GM12878 (cell line): ENCODE measurements around the gene CDC42EP3. TPM values are rescaled to one million over a fixed set of nuclear protein-coding genes. Genes with fewer than 3 reads are reported as not detected.
A peak's percentile ranks its signal among the peaks of the same experiment; 100 is the strongest.

Source experiments
- CEBPB ChIP-seq, 2 experiments: fragments of 150-350 bp in 1 of 2; IDR thresholded peaks; 2 replicates each; pipeline ENCODE4 v1.6.1; 2012 to 2014; ENCODE audit warnings: low read depth in 2 of 2, low read length in 2 of 2, borderline replicate concordance in 1 of 2, inconsistent platforms in 1 of 2
- DPF2 ChIP-seq: fragments of 450-650 bp; IDR thresholded peaks from 2 replicates; pipeline ENCODE4 v1.6.1; 2017; ENCODE audit warnings: mild to moderate bottlenecking
- EGR1 ChIP-seq, 2 experiments: IDR thresholded peaks; 1 replicate in 1 of 2; 2 replicates in 1 of 2; pipeline ENCODE4 v1.6.1; 2011 to 2012; ENCODE audit warnings: low read depth in 2 of 2, low read length in 2 of 2, borderline replicate concordance in 1 of 2, mild to moderate bottlenecking in 1 of 2, moderate library complexity in 1 of 2
- EZH2 ChIP-seq: IDR thresholded peaks from 2 replicates; pipeline ENCODE4 v1.6.1; 2012; ENCODE audit warnings: low read depth, mild to moderate bottlenecking, control low read depth, inconsistent platforms, low read length, borderline replicate concordance; ENCODE audit not compliant: control insufficient read depth
- FOXK2 ChIP-seq: fragments of 450-650 bp; IDR thresholded peaks from 2 replicates; pipeline ENCODE4 v1.6.1; 2017; ENCODE audit warnings: mild to moderate bottlenecking, moderate library complexity
- HDAC2 ChIP-seq: fragments of 200-600 bp; sonication (generic); IDR thresholded peaks from 2 replicates; pipeline ENCODE4 v1.6.1; 2017
- MXI1 ChIP-seq: fragments of 150-350 bp; IDR thresholded peaks from 2 replicates; pipeline ENCODE4 v1.6.1; 2011; ENCODE audit warnings: low read depth, mild to moderate bottlenecking, inconsistent platforms, low read length, improper control_type of control experiment
- NFYA ChIP-seq: IDR thresholded peaks from 2 replicates; pipeline ENCODE4 v1.6.1; 2011; ENCODE audit warnings: low read depth, mild to moderate bottlenecking, low read length, improper control_type of control experiment, borderline replicate concordance
- PKNOX1 ChIP-seq: fragments of 450-650 bp; IDR thresholded peaks from 2 replicates; pipeline ENCODE4 v1.6.1; 2016; ENCODE audit warnings: mild to moderate bottlenecking
- PML ChIP-seq: IDR thresholded peaks from 2 replicates; pipeline ENCODE4 v1.6.1; 2012; ENCODE audit warnings: low read length, inconsistent platforms
- POLR2AphosphoS5 ChIP-seq: IDR thresholded peaks from 2 replicates; pipeline ENCODE4 v1.6.1; 2011; ENCODE audit warnings: mild to moderate bottlenecking, low read length, inconsistent platforms
- RBBP5 ChIP-seq: fragments of 200-600 bp; sonication (generic); conservative IDR thresholded peaks from 2 replicates; pipeline ENCODE4 v1.6.1; 2016
- RCOR1 ChIP-seq: conservative IDR thresholded peaks from 2 replicates; pipeline ENCODE4 v1.6.1; 2012; ENCODE audit warnings: low read depth, low read length, improper control_type of control experiment
- SMC3 ChIP-seq: IDR thresholded peaks from 2 replicates; pipeline ENCODE4 v1.6.1; 2011; ENCODE audit warnings: low read length, improper control_type of control experiment, borderline replicate concordance
- SRF ChIP-seq, 2 experiments: IDR thresholded peaks; 2 replicates each; pipeline ENCODE4 v1.6.1; 2011; ENCODE audit warnings: low read depth in 2 of 2, low read length in 2 of 2, mild to moderate bottlenecking in 1 of 2, moderate library complexity in 1 of 2
- STAT3 ChIP-seq: IDR thresholded peaks from 2 replicates; pipeline ENCODE4 v1.6.1; 2011; ENCODE audit warnings: low read depth, low read length, improper control_type of control experiment
- SUZ12 ChIP-seq: fragments of 200-600 bp; sonication (generic); IDR thresholded peaks from one replicate; pipeline ENCODE4 v1.6.1; 2018; ENCODE audit warnings: antibody characterized with exemption, mild to moderate bottlenecking; ENCODE audit not compliant: unreplicated experiment
- ZBED1 ChIP-seq: IDR thresholded peaks from 2 replicates; pipeline ENCODE4 v1.6.1; 2016; ENCODE audit warnings: borderline replicate concordance
- ZBTB40 ChIP-seq: fragments of 450-650 bp; IDR thresholded peaks from 2 replicates; pipeline ENCODE4 v1.6.1; 2016; ENCODE audit warnings: mild to moderate bottlenecking, moderate library complexity, borderline replicate concordance
- ZNF24 ChIP-seq: fragments of 450-650 bp; IDR thresholded peaks from 2 replicates; pipeline ENCODE4 v1.6.1; 2017; ENCODE audit warnings: antibody characterized with exemption, mild to moderate bottlenecking
- ZNF384 ChIP-seq: IDR thresholded peaks from 2 replicates; pipeline ENCODE4 v1.6.1; 2012; ENCODE audit warnings: low read depth, mild to moderate bottlenecking, low read length, improper control_type of control experiment, borderline replicate concordance
- ZSCAN29 ChIP-seq: fragments of 450-650 bp; IDR thresholded peaks from 2 replicates; pipeline ENCODE4 v1.6.1; 2017; ENCODE audit warnings: mild to moderate bottlenecking, moderate library complexity
- ZZZ3 ChIP-seq: IDR thresholded peaks from 2 replicates; pipeline ENCODE4 v1.6.1; 2011; ENCODE audit warnings: low read depth; ENCODE audit not compliant: control insufficient read depth, insufficient read length
- polyA plus RNA-seq, 11 experiments: library from polyadenylated mRNA; depleted of rRNA in 4 of 11; unstranded in 6 of 11; stranded (reverse) in 5 of 11; fragments of >200 nt; fragmentation: Nextera tagmentation in 4 of 11; fragmentation: Illumina TruSeq in 1 of 11; extraction: Ambion mirVana in 4 of 11; extraction: Trizol in 1 of 11; gene quantifications; 1 replicate in 1 of 11; 2 replicates in 10 of 11; pipeline versions ENCODE4 v1.2.1 to v1.2.3, GENCODE V29; 2011 to 2016; ENCODE audit warnings: inconsistent platforms in 2 of 11, missing spikeins in 2 of 11, low read depth in 1 of 11
- total RNA-seq, 4 experiments: library from RNA; depleted of rRNA in 3 of 4; stranded (reverse); fragments of >200 nt in 3 of 4; fragmentation: Illumina TruSeq in 1 of 4; extraction: Trizol in 1 of 4; gene quantifications; 2 replicates each; pipeline versions ENCODE4 v1.2.1 to v1.2.3, GENCODE V29; 2013 to 2021
- TF ChIP-seq, protein P1 (sequence below): fragments of 450-650 bp; IDR thresholded peaks from 2 replicates; pipeline ENCODE4 v1.6.1; 2017; ENCODE audit warnings: mild to moderate bottlenecking

Gene CDC42EP3
- total and polyA plus RNA-seq, 10 of the 15 experiments (the other 5 are each of a cell fraction or from before 2014, with no cell fraction given), result 11.8 to 86.9 (median 52.9) TPM

- TF ChIP-seq, protein P1, sequence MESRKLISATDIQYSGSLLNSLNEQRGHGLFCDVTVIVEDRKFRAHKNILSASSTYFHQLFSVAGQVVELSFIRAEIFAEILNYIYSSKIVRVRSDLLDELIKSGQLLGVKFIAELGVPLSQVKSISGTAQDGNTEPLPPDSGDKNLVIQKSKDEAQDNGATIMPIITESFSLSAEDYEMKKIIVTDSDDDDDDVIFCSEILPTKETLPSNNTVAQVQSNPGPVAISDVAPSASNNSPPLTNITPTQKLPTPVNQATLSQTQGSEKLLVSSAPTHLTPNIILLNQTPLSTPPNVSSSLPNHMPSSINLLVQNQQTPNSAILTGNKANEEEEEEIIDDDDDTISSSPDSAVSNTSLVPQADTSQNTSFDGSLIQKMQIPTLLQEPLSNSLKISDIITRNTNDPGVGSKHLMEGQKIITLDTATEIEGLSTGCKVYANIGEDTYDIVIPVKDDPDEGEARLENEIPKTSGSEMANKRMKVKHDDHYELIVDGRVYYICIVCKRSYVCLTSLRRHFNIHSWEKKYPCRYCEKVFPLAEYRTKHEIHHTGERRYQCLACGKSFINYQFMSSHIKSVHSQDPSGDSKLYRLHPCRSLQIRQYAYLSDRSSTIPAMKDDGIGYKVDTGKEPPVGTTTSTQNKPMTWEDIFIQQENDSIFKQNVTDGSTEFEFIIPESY, result no peak
- TF ChIP-seq SRF (IDR thresholded peaks at IDR 0.05; ENCODE audit: low read depth in 2 of 2, low read length in 2 of 2) (peak in 1 of 2 experiments; percentile 83; a peak in 2 of 4 replicates), ZNF384 (no peak), ZBED1 (peak; percentile 97), PKNOX1 (peak; percentile 65), POLR2AphosphoS5 (peak; percentile 54), ZBTB40 (no peak), FOXK2 (no peak; the same call in 1 of the 2 replicates), RCOR1 (0 out of 2 replicates have a peak, but pooled peaks have one; percentile 23), SUZ12 (no peak), EZH2 (no peak), STAT3 (no peak), ZZZ3 (no peak), ZSCAN29 (no peak; the same call in 1 of the 2 replicates), NFYA (no peak), HDAC2 (no peak), DPF2 (peak; percentile 76; the same call in 1 of the 2 replicates), ZNF24 (peak; percentile 57; the same call in 1 of the 2 replicates), CEBPB (IDR thresholded peaks at IDR 0.05; ENCODE audit: borderline replicate concordance in 1 of 2, low read depth in 2 of 2, low read length in 2 of 2) (peak; percentile 86 to 95; a peak in 3 of 4 replicates), RBBP5 (no peak), MXI1 (no peak; the same call in 1 of the 2 replicates), PML (no peak; the same call in 1 of the 2 replicates), SMC3 (no peak), EGR1 (IDR thresholded peaks at IDR 0.05; ENCODE audit: borderline replicate concordance in 1 of 2, low read depth in 2 of 2, low read length in 2 of 2) (peak in 1 of 2 experiments; percentile 48; a peak in 1 of 3 replicates)
Measured at GRCh38 chr2:37635504-37636380, 35.7 kb downstream of the CDC42EP3 start (continued).
